Neural crest cell (in vitro differentiated cells): ENCODE data around the gene MS4A10. TPM values are rescaled to one million over a fixed set of nuclear protein-coding genes. Genes with fewer than 3 reads are reported as not detected.

Source experiments
- DNase-seq: peaks from one replicate; pipeline ENCODE4 v3.0.0; 2021; ENCODE audit warnings: low read depth, mixed read lengths, low spot score
- H3K27ac Mint-ChIP-seq: one replicate; pipeline ENCODE4 v1.8.0; 2021; ENCODE audit warnings: mild to moderate bottlenecking, mixed read lengths; ENCODE audit not compliant: unreplicated experiment
- H3K27me3 Mint-ChIP-seq: 2 replicates; pipeline ENCODE4 v1.8.0; 2021; ENCODE audit warnings: low read depth, mild to moderate bottlenecking, mixed read lengths
- H3K36me3 Mint-ChIP-seq: 2 replicates; pipeline ENCODE4 v1.8.0; 2021; ENCODE audit warnings: low read depth, mild to moderate bottlenecking, mixed read lengths
- H3K4me1 Mint-ChIP-seq: 2 replicates; pipeline ENCODE4 v1.8.0; 2021; ENCODE audit warnings: mixed read lengths
- H3K4me3 Mint-ChIP-seq: one replicate; pipeline ENCODE4 v1.8.0; 2021; ENCODE audit warnings: mild to moderate bottlenecking, mixed read lengths
- H3K9me3 Mint-ChIP-seq: 2 replicates; pipeline ENCODE4 v1.8.0; 2021; ENCODE audit warnings: mixed read lengths
- total RNA-seq: library from RNA; stranded (reverse); gene quantifications from 2 replicates; pipeline ENCODE4 v1.2.1, GENCODE V29; 2021
- TF ChIP-seq, protein P1 (sequence below): fragments of 200-600 bp; sonication (generic); conservative IDR thresholded peaks from 2 replicates; pipeline ENCODE4 v1.5.0; 2021; ENCODE audit warnings: antibody characterized with exemption, mild to moderate bottlenecking

Gene MS4A10
- total RNA-seq, 1 donor from 2014 or later, result not detected

DNA sequence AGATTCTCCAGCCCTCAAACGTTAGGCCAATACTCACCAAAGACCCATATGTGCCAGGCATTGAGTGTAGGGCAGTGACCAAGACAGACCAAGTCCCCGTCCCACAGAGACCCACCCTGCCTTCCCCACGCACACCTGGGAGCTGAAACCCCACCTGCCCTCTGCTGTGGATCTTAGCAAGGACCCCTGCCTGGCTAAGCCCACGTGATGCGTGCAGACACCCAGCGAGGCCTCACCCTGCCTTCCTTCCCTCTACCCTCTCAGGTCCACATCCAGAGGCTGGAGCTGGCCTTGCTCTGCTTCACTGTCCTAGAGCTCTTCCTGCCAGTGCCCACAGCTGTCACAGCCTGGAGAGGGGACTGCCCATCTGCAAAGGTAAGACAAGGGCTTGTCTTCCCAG is 10.2 kb downstream of the MS4A10 start:
- no peak for DNase-seq
- peaks cover 5% of the 10 kb centered on the region for H3K36me3 Mint-ChIP-seq
- peaks cover 18% of the 10 kb centered on the region for H3K27me3 Mint-ChIP-seq
- TF ChIP-seq, protein P1, sequence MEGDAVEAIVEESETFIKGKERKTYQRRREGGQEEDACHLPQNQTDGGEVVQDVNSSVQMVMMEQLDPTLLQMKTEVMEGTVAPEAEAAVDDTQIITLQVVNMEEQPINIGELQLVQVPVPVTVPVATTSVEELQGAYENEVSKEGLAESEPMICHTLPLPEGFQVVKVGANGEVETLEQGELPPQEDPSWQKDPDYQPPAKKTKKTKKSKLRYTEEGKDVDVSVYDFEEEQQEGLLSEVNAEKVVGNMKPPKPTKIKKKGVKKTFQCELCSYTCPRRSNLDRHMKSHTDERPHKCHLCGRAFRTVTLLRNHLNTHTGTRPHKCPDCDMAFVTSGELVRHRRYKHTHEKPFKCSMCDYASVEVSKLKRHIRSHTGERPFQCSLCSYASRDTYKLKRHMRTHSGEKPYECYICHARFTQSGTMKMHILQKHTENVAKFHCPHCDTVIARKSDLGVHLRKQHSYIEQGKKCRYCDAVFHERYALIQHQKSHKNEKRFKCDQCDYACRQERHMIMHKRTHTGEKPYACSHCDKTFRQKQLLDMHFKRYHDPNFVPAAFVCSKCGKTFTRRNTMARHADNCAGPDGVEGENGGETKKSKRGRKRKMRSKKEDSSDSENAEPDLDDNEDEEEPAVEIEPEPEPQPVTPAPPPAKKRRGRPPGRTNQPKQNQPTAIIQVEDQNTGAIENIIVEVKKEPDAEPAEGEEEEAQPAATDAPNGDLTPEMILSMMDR, result no peak
- H3K9me3 Mint-ChIP-seq, result peaks cover 7% of the 10 kb centered on the region
- no peak overlapping the region for H3K27ac Mint-ChIP-seq
- H3K4me1 Mint-ChIP-seq, result no peaks in the 10 kb centered on the region
- no peak overlapping the region for H3K4me3 Mint-ChIP-seq

DNA sequence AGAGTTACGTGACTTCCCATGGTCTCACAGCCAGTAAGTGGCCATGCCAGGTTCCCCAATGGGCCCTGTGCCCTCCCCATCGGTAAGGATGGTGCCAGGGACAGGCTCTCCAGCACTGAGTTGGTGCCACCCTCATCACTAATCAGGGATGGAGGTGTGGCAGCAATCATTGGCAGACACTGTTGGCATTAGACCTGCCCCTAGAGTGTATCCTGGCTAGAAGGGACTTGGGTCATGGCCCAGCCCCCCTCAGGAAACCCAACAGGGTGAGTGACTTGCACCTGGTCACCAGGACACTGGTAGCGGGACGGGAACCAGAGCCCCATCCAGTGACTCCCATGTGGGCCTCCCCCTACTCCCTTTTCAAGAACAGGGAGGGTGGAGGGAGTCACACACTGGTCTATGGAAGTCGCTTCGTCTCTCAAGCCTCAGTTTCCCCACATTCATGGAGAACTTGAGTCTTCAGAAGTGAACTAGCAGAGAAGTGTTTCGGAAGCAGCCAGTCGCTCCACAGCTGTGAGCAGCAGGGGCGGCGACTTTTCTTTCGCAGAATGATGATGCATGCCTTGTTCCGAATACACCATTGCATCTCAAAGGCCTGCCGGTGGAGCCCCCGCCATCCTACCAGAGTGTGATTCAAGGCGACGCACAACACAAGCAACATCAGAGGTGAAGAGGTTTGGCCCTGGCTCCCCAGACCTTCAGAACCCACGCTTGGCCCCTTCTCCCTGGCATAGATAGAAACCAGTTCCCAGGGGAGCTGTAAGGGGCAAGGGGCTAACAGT is 12.9 kb downstream of the MS4A10 start:
- no peaks in the 10 kb centered on the region for H3K4me1 Mint-ChIP-seq
- TF ChIP-seq, protein P1, result no peak
- no peak for DNase-seq
- H3K27me3 Mint-ChIP-seq, result peaks cover 34% of the 10 kb centered on the region
- H3K36me3 Mint-ChIP-seq, result no peaks in the 10 kb centered on the region
- H3K9me3 Mint-ChIP-seq, result no peaks in the 10 kb centered on the region
- H3K4me3 Mint-ChIP-seq, result no peak overlapping the region
- H3K27ac Mint-ChIP-seq, result no peak overlapping the region

DNA sequence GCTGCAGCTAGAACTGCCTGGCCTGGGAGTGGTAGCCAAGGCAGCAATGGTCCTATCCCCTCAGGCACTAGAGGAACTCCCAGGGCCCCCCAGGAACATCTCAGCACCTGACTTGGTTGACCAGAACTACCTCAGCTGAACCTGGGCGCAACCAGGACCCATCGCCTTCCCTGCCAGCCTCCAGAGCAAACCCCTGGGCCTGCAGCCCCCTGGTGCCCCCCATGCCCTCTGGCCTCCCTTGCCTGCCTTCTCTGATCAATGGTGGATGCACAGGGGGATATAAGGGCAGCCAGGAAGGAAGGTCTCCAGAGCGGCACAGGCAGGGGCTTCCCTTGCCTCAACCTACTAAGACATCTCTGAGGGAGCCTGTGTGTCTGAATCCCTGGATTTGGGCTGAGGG is 13.5 kb downstream of the MS4A10 start:
- H3K4me1 Mint-ChIP-seq, result no peaks in the 10 kb centered on the region
- no peaks in the 10 kb centered on the region for H3K9me3 Mint-ChIP-seq
- H3K4me3 Mint-ChIP-seq, result no peak overlapping the region
- H3K36me3 Mint-ChIP-seq, result no peaks in the 10 kb centered on the region
- DNase-seq, result no peak
- peaks cover 34% of the 10 kb centered on the region for H3K27me3 Mint-ChIP-seq
- H3K27ac Mint-ChIP-seq, result no peak overlapping the region
- TF ChIP-seq, protein P1, result no peak

DNA sequence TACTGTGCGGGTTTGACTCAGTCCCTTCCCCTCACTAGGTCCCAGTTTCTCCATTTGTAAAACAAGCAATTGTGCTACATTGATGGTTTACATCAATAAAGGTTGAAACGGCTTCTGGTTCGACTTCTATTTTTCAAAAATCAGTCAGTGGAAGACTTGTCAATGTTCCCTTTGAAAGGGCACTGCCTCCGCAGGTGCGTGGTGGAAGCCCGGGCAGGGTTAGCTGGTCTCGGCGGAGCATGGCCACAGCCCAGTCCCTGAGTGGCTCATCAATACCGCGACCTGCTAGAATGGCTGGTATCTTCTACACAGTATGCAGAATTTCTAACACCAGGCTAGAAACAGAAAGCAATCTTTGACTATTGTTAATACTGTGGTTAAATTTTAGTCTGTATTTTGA is 16.1 kb downstream of the MS4A10 start:
- Mint-ChIP-seq H3K27me3 (peaks cover 34% of the 10 kb centered on the region), H3K4me1 (no peaks in the 10 kb centered on the region), H3K27ac (no peak overlapping the region), H3K36me3 (no peaks in the 10 kb centered on the region), H3K9me3 (no peaks in the 10 kb centered on the region), H3K4me3 (no peak overlapping the region)
- TF ChIP-seq, protein P1, result no peak
- no peak for DNase-seq

DNA sequence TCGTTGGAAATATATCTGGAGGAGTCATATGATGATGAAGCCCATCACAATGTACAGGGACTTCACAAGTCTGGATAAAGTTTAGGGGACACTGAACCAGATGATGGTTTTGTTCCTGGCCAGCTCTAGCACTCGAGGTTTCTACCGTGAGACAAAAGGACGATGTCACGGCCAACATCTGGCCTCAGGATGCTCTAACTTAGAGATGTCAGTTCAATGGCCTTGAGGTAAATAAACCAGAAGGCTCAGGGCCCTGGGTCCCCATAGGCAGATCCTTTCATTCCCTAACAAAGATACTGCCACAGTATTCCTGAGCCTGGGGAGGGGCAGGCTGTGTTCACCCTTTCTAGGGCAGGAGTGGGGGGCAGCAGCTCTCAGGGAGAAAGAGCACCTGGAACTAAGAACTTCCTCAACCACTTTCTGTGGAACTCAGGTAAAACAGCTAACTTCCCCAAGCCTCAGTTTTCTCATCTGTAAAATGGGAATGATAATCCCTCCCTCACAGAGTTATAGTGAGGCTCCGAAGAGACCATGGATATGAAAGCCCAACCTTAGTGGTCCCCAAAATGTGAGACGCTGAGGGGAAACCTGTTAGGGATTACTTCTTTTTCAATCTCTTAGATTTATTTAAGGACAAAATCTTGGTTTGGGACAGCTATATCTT is 18.3 kb downstream of the MS4A10 start:
- Mint-ChIP-seq H3K4me1 (no peaks in the 10 kb centered on the region), H3K27me3 (peaks cover 34% of the 10 kb centered on the region), H3K36me3 (no peaks in the 10 kb centered on the region), H3K9me3 (no peaks in the 10 kb centered on the region), H3K4me3 (no peak overlapping the region), H3K27ac (no peak overlapping the region)
- no peak for DNase-seq
- TF ChIP-seq, protein P1, result no peak
